ENCODE measurements around the gene SIRPA. TPM values are rescaled to one million over a fixed set of nuclear protein-coding genes. Genes with fewer than 3 reads are reported as not detected.

The SIRPA gene
- total RNA-seq: 60.0 and 67.2 TPM in 2 replicates

GRCh38 chr20:1894951-1895673 lies at the start of gene SIRPA:
SIRPA (plus strand) TSS chr20:1895407; CDS start chr20:1895448, 41 bp downstream.

Other genes starting within 250 kb of the SIRPA start
- gene SIRPG, start 237.6 kb upstream of the SIRPA start, total RNA-seq: not detected in 2 replicates
- not detected in 2 replicates for gene PDYN, start 98.7 kb downstream of the SIRPA start, total RNA-seq
- 16.3 and 18.4 TPM in 2 replicates for gene STK35, start 206.4 kb downstream of the SIRPA start, total RNA-seq